HG02885 (cell line): ENCODE measurements around the gene KIDINS220.
A peak's percentile ranks its signal among the peaks of the same experiment; 100 is the strongest.

Source experiments
- ATAC-seq: cut with Tn5 transposase; IDR thresholded peaks from one replicate; pipeline ENCODE4 v1.9.1; 2021; ENCODE audit warnings: mild to moderate bottlenecking; ENCODE audit not compliant: unreplicated experiment, poor library complexity

The KIDINS220 gene

DNA sequence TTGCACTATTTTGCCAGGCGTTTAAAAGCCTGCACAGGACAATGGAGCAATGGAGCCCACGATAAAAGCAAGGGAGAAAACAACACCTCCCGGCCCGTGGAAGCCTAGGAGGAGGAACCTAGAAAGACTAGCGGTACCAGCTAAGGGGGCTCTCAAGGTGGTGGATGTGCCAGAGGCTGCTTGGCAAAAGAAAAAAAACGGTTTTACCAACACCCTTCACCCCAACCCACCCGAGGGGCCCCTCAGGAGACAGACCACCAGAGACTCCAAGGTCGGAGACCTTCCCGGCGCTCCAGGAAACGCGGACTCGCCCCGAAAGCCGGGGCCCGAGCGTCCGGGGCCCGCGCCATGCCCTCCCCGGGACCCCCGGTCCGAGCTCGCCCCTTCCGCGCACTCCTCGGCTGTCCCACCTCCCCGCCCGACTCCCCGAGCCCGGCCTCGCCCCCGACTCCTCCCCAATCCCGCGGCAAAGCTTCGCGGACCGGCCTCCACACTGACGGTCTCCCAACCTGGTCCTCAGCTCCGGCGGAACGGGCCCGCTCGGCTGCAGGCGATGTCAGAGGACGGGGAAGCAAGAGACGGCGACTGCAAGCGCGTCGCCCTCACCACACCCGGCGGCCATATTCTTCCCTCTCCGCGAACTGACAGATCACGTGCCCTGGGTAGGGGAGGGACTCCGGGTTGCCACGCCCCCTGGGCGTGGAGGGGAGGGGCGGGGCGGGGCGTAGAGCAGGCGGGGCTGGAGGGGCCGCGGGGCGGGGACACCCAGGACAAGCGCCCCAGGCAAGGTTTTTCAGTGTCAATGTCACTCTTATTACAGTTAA lies at the start of gene KIDINS220:
Gene KIDINS220 (minus strand): TSS at position 643 of the 824 bp plus-strand sequence. CDS start 10,520 bp downstream, outside the sequence.
- peak; percentile 94 for ATAC-seq

DNA sequence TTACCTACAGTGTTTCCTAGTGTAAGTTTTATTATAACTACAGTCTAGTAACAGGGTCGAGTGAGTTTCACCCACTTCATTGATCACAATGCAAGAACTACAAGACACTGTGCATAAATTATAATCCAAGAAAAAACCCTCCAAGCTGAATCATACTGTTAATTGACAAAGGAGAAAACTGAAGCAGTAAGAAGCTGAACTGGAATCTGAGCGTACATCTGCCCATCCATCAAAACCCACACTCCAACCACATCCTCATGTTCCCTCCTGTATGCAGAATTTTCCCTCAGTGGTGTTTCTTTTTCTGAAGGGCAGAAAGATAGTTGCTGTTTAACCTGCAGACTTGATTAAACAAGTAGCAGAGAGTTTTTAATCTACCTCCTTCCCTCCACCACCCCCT lies 49.5 kb upstream of the KIDINS220 start:
- ATAC-seq = no peak

DNA sequence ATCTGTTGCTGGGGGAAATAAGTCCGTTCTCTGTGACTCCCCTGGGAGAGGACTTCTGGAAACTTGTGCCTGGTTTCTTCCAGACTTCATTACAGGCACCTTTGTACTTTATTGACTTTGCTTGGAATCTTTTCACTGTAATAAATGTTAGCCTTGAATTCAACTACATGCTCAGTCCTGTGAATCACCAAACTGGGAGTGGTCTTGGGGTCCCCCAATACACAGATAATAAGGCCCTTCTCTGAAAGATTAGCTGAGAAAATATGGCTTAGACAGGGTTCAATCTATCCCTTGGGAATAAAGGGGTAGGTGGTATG lies 48.7 kb upstream of the KIDINS220 start:
- ATAC-seq = no peak

DNA sequence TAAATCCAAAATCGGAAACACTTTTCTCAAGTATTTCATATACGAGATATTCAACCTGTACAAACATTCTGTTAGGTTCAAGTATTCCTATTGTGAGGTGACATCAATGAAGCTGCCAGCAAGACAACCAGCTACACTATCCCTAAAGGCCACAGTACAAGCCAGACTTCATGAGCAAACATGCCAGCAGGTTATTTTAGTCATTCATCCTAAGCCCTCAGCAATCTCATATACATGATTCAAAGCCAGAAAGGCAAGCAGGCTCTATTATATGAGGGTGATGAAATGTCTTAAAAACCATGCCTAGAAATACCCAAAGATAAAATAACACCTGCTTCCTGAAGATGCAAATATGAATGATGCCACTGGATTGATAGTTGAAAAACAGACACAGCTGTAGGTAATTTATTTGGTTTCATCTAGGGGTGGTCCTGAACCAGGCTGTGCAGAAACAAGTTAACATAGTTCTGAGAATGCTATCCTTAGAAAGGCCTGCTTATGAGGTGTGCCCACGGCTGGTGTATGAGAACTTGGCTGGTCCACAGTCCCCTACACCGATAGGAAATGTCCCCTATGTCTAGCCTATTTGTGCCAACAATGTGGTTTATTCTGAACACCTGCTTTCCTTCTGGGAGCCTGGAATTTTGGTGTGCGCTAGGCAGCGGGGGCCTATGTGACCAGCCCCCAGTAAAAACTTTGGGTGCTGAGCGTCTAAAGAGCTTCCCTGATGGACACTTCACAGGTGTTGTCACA lies 48.2 kb upstream of the KIDINS220 start:
- ATAC-seq = no peak

DNA sequence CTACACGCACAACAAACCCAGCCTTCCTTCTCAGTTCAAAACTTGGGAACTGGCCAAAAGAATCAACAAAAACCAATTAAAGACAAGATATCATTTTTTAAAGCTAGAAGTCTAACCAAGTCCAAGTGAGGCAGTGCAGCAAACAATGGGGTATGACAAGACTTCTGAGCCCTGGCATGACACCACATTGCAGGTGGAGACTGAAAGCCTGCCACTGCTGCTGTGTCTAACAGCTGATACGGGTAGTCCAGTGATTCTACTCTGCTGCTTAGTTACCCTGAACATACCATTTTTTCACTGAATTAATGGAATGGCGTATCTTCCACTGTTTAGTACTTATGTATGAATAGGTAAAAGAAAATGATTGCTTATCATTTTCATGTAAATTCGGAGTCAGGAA lies 47.4 kb upstream of the KIDINS220 start:
- ATAC-seq = no peak

DNA sequence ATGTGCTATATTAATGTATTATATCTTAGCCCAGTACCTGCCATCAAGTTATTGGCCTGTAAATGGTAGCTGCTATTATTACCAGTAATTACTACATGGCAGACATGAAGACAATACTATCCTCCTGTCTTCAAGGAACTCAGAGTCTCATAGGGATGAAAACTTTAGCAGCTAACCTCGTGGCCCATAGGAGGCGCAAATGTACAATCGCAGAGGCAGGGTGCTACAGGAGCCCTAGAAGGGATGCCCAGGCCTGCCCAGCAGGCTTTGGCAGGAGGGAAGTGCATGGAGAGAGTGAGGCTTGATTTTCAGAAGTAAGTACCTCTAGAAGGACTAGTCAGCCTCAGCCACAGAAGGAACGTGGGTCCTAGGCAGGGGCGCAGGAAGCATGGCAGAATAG lies 44.7 kb upstream of the KIDINS220 start:
- ATAC-seq = no peak

DNA sequence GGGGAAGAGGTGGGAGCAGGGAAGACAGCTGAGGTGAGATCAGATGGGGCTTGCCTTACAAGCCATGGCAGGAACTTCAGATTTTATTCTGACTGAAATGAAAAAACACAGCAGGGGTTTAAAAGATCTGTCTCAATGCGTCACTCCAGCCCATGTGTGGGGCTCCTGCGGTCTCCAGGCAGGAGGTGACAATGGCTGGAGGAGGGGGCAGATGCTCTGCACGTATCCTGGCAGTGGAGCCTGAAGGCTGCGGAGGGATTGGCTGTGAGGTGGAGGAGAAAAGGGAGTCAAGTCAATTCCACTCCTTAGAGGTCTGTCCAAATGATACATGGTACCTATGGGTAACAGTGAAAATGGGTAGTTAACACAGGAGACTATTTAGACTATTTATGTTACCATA lies 40.5 kb upstream of the KIDINS220 start:
- no peak for ATAC-seq

DNA sequence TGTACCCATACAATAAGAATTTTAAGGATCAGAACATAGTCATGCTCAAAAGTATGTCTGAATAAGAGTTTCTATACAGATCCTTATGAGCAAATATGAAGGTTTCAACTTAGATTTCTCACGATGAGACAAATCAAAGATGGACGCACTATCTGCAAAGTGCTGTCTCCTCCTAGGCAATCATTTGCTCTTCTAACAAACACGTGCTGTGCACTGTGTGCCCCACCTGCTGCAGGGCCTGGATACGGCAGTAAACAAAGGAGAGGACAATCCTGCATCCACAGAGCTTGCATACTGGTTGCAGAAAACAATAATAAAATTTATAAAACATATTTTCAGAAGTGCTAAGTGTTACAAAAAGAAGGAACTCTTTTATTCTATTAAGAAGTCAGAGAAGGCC lies 39.9 kb upstream of the KIDINS220 start:
- no peak for ATAC-seq

DNA sequence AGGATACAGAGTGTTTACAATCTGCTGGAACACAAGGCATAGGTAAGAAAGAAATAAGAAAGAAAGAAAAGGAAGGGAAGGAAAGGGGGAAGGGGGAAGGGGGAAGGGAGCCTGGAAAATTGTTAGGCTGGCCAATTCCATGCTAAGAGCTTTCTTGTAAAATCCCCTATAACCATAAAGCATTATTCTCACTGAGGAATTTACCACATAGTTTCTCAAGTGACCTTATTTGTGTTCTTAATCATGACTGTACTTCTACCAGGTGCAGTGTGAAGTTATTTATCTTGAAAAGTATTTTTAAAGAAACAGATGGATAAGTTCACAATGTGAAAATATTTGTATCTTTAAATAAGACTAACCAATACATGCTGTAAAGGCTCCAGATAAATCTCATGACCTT lies 39.2 kb upstream of the KIDINS220 start:
- no peak for ATAC-seq

DNA sequence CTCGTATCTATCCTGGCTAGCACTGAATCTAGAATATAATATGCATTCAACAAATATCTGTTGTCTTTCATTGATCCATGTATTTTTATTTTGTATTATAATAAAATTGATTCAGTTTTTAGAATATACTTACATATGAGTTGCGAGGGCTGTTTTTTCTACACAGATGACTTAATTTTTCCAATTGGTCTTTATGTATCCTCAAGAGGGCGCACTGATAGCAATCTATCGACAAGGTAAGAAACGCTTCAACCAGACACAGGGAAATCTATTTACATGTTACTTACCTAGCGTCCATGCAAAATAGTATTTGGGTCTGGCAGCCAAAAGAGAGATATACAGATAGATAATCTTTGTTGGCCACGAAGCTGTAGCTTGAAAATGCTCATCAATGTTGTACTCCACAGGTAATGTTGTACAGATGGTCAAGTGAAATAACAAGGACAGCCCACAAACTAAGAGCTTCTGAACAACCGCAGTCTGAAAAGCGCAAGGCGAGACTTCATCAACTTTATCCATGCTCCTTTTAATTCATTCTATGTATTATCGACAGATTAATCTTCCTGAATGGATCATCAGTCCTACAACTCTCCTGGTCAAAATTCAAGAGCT lies 35.5 kb upstream of the KIDINS220 start:
- no peak for ATAC-seq

DNA sequence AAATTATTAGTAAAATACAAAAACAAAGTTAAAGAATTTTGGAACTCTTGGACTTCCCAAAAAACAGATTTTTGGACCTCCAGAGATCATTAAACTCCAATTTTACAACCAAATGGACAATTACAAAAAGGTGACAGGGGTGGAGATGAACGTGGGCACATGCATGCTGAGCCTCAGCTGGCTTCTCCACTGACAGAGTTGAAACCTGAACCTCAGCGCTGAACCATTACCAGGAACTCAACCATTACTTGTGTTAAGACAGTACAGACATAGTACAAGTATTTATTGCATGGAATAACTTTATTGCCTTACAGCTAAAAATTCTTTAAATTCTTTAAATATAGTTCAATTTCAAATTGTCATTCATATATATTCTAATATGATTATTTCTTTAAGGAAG lies 33.0 kb upstream of the KIDINS220 start:
- ATAC-seq = no peak

DNA sequence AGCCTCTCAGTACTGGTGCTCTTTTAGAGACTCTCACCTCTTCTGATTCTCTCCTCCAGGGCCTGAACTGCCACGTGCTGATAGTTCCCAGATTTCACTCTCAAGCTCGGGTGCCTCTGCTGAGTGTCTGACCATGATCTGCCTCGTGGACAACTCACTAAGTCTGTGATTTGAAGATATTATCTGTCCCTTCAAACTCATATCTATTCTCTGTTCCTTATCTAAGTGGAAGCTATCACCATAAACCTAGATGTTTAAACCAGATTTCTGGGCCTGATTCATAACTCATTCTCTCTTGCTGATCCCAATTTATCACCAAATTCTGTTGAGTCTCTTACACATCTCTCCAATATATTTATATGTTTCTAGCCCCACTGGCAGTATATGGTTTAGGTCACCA lies 29.9 kb upstream of the KIDINS220 start:
- ATAC-seq = no peak

DNA sequence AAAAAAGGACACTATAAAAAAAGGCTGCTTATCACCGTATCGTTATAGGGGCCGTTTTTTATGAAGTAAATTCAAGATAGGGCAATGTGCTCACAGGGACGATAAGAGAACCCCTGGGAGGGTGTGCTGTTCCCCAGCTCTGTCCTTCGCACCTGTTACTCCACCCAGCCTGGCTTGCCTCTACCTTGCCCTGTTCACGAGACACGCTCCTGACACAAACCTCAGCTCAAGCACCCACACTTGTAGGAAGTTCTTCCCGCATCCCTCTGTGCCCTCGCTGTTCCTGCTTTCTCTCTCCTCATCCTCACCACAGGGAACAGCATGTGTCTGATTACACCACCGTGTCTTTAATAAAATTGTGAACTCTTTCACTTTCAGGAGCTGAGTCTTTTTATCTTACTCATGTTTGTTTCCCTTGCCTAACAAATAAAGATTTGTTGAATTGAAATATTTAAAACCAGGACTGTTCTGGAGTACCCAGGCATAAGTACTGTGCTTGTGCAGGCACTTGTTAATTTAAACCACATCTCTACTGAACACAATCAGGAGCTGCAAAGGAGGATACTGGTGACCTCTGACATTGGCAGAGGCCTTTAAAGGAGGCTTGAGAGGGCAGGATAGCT lies 26.0 kb upstream of the KIDINS220 start:
- no peak for ATAC-seq

DNA sequence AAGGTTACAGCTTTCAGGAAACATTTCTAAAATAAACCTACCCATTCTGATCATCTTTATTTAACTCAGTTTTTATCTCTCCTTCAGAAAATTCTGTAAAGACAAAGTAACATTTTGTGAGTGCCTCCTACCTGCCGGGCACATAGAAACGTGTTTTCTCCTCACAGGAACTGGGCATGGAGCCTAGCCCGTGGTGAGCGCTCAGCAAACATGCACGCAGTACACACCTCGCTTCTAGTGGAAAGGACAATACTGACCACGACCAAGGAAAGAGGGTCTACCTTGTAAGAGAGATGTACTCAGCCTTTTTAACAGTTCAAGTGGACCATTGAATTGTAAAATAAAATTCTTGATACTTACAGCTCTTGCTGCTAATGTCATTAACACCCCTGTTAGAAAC lies 24.8 kb upstream of the KIDINS220 start:
- ATAC-seq = no peak

DNA sequence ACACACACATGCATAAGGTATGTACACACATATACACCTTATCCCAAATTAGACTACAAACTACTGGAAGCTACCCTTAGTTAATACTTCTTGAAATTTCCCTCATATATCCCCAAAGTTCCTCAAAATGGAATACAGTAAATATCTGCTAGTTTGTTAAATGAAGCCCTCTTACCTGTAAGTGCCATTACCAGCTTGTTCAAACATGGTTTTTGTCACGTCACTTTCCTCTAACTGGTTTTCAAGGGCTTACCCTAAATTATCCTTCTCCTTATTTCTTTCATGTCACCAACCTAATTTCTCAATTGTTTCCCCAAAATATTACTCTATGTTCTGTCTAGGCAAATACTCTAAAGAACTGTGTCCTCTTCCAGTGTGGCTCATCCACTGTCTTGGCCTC lies 24.4 kb upstream of the KIDINS220 start:
- ATAC-seq = no peak

DNA sequence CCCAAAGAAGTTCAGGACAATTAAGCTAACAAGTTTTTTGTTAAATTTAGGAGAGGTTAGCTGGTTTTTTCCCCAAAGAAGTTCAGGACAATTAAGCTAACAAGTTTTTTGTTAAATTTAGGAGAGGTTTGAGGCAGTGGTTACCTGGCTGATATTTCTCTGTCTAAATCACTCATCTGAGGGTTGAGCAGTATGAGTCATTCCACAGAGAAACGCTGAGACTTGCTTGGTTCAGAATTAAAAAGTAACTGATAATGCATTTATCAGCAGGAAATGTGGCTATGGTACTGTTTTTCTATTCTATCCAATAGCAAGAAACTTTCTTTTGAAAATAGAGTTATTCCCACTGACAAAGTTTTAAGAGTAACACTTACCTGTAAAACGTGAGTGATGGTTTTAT lies 22.8 kb upstream of the KIDINS220 start:
- no peak for ATAC-seq

DNA sequence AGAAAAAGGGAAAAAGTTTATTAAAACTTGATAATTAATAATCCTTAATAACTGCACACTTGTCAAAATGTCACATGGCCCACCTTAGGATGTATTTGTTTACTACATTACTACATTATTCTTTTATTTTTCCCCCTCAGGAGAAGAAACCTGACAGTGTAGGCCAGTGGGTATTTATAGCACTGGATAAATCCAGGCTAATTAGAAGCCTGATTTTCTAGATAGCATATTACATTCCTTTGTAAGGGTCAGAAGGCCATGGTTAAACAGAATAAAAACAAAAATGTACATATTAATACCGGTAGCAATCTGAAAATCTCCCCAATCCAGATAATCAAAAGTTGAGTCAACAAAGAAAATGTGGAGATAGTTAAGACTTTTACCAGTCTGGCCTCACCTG lies 21.5 kb upstream of the KIDINS220 start:
- no peak for ATAC-seq

DNA sequence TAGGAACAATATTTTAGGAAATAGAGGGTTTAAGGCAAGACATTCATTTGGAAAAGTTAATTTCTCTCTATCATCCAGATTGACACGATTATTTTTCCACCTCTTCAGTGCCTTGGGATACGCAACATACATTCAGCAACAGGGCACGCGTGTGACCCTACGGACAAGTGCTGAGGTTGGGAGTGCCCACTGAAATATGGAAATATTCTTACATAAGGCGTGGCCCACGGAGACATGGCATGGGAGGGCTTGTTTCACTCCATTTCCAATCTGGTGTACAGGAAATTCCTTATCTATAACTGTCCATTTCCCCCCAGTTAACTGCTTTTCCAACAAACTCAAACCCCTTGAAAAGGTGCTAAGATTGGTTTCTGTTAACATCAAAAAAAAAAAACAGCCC lies 20.9 kb upstream of the KIDINS220 start:
- no peak for ATAC-seq

DNA sequence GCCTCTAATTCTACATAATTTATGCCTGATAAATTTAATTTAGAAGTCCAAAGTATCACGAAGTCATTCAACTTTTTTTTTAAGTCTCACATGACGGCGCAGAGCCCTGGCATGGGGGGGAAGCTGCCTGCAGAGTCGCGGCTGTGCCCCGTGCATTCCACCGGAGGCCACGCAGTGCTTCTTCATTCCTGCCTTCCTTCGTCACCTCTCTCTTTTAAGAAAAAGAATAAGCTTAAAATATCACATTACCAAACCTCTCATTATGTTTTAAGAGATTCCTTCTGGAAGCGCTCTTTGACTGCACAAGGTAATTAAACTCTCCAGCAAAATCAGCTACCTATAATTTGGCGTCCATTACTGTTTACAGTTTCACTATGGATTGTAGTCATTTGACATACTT lies 20.3 kb upstream of the KIDINS220 start:
- ATAC-seq = no peak

DNA sequence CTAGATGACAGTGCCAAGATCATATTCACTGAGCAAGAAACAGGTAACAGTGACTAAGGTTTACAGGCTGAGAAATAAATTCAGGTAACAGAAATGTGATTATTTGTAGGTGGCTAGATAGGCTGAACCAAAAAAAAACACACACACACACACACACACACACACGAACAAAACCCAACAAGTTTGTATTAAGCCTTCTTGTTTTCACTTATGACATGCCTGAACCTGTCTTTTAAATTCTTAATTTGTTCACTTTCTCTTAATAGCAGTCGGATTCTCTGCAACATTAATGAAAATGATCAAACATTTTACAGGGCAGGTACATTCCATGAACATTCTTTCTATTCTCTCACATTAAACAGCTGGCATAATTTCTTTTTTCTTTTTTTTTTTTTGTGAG lies 18.8 kb upstream of the KIDINS220 start:
- ATAC-seq = no peak

DNA sequence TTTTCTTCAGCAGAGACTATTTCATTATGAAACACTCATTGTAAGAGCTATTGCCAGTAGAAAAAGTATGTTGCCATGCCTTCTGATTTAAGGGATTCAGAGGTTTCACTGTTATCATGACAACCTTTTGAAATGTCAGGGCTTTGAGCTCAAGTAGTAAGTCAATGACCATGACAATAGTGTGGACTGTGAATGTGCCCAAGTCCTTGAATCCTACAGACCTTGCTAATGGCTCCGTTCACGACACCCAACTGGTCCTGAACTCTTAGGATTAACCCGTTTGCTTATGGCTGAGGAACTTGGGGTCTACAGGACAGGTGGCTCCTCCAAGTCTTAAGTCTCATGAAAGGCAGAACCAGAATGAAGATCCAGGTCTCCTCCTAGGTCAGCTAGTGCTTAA lies 17.6 kb upstream of the KIDINS220 start:
- no peak for ATAC-seq
